Measurements from ENCODE around the gene WSB1. TPM values are rescaled to one million over a fixed set of nuclear protein-coding genes. Genes with fewer than 3 reads are reported as not detected.

WSB1 gene
- total and polyA plus RNA-seq, 9 of the 15 experiments (the other 6 are each of a cell fraction or from before 2014, with no cell fraction given): 22.8 to 229 (median 81.1) TPM

GRCh38 chr17:27281438-27281837 is 12.5 kb upstream of the WSB1 start:
- BruUV-seq (replicated peaks): no TSS peak
- H3K9me1 ChIP-seq (ENCODE audit: control insufficient read depth, insufficient read depth, low read length): no peaks in the 10 kb centered on the region
- TF ChIP-seq ZNF134 (CRISPR knock-in tag; conservative IDR thresholded peaks at IDR 0.05): peak; percentile 80
- peak; percentile 59; the same call in 1 of the 2 replicates for TF ChIP-seq TOE1 (IDR thresholded peaks at IDR 0.05; ENCODE audit: borderline replicate concordance)
- TF ChIP-seq TOE1 (CRISPR knock-in tag; IDR thresholded peaks at IDR 0.05; ENCODE audit: borderline replicate concordance, low read depth): no peak
- TF ChIP-seq PYGO2 (tag; IDR thresholded peaks at IDR 0.05): no peak
- peak; percentile 93 for TF ChIP-seq TFE3 (CRISPR knock-in tag; IDR thresholded peaks at IDR 0.05)
- TF ChIP-seq RAD51 (IDR thresholded peaks at IDR 0.05; ENCODE audit: borderline replicate concordance, low read depth): peak; percentile 51
- H3K36me3 ChIP-seq (ENCODE audit: control insufficient read depth, insufficient read depth, low read length): no peaks in the 10 kb centered on the region
- no peak overlapping the region for H3K27ac ChIP-seq (ENCODE audit: extremely low read depth, low read depth, low read length)
- ChIA-PET POLR2A (interaction anchor here (0.8 to 2.2 kb wide), 6 partner anchors 8 to 23 kb away, joined by 3 to 10 read pairs (median 6); partner anchors contain the start of gene WSB1), CTCF (ENCODE audit: low intra/inter-chr PET ratio) (no interaction called here)
- no peak overlapping the region for H3K4me2 ChIP-seq (ENCODE audit: insufficient read depth, low read length)
- 14% methylated on average over 3 of the region's 3 CpGs for WGBS (ENCODE audit: insufficient coverage, low coverage, missing lambda C conversion rate)
- no peak overlapping the region; a peak in 1 of 4 replicates for H3K9ac ChIP-seq (ENCODE audit: insufficient read depth in 1 of 2, low read depth in 2 of 2, low read length in 2 of 2)
- H2AFZ ChIP-seq (ENCODE audit: low read depth, low read length): peak overlapping the region; percentile 16; the same call in 1 of the 2 replicates
- H3K27me3 ChIP-seq (ENCODE audit: control insufficient read depth in 2 of 2, insufficient read depth in 2 of 2, low read length in 2 of 2): no peaks in the 10 kb centered on the region
- ATAC-seq (no peak), DNase-seq (ENCODE audit: extremely low read depth in 1 of 4, low spot score in 3 of 4) (no peak), FAIRE-seq (no peak)
- no peaks in the 10 kb centered on the region for H3K9me3 ChIP-seq (replicated peaks; ENCODE audit: control insufficient read depth, insufficient read depth, low read depth, low read length)
- in situ Hi-C loops (cut with MboI): no loop called here
- intact Hi-C loops (cut with micrococcal nuclease): no loop called here
- H3K79me2 ChIP-seq (ENCODE audit: control insufficient read depth, insufficient read depth, low read length): no peaks in the 10 kb centered on the region
- no peak overlapping the region for H3K4me3 ChIP-seq
- H3K4me1 ChIP-seq (replicated peaks in 1 of 2; ENCODE audit: control insufficient read depth in 2 of 2, insufficient read depth in 2 of 2, low read length in 2 of 2): peaks cover 5% of the 10 kb centered on the region in 2 experiments; a peak in 2 of 5 replicates
- no peaks in the 10 kb centered on the region for H4K20me1 ChIP-seq (replicated peaks; ENCODE audit: control insufficient read depth, insufficient read depth, low read length)
